ENCODE data around the gene MAP1LC3B2.

- TF ChIP-seq RCOR1 (IDR thresholded peaks at IDR 0.05; ENCODE audit: low read length) (no peak), FOXM1 (IDR thresholded peaks at IDR 0.05; ENCODE audit: low read depth) (no peak), CTCF (IDR thresholded peaks at IDR 0.05) (no peak)
Measured at GRCh38 chr12:116532986-116533342, 26.2 kb upstream of the MAP1LC3B2 start.

All from SK-N-SH (cell line).